HepG2 (cell line): Measurements from ENCODE around the gene PODN. TPM values are rescaled to one million over a fixed set of nuclear protein-coding genes. Genes with fewer than 3 reads are reported as not detected.
A peak's percentile ranks its signal among the peaks of the same experiment; 100 is the strongest.

Experiments used
- ATAC-seq: fragments of 200-7000 bp; cut with Tn5 transposase; 3 replicates; pipeline ENCODE4 v1.9.1; 2020; ENCODE audit warnings: mild to moderate bottlenecking, moderate library complexity
- BruUV-seq: library from RNA; stranded (reverse); fragments of 400-500 nt; replicated peaks from 2 replicates; lab custom pipeline; 2021; lab: Mats Ljungman, UMichigan
- CTCF ChIA-PET: fragments of 300-600 bp; formaldehyde crosslinking; extraction: SDS; loops from one replicate; lab custom pipeline; 2021; ENCODE audit warnings: low total read pairs, inconsistent platforms, low intra/inter-chr PET ratio; lab: Yijun Ruan, JAX
- POLR2A ChIA-PET: fragments of 350-600 bp; sonication (Branson Sonifier 250); formaldehyde crosslinking; loops from one replicate; lab custom pipeline; 2020; ENCODE audit warnings: antibody characterized with exemption, inconsistent platforms; lab: Yijun Ruan, JAX
- DNase-seq: peaks from one replicate; pipeline ENCODE4 v3.0.0-alpha.2; 2015; ENCODE audit warnings: low spot score
- FAIRE-seq: peaks from 3 replicates; lab custom pipeline; 2011; peaks lifted over from hg19 to GRCh38; lab: Jason Lieb, UNC
- H2AFZ ChIP-seq: one replicate; pipeline ENCODE4 v1.6.1; 2011; ENCODE audit warnings: low read length, inconsistent platforms
- H3K27ac ChIP-seq: fragments of 300-600 bp; 3 replicates; pipeline ENCODE4 v1.8.0; 2011; ENCODE audit warnings: mixed run types, mild to moderate bottlenecking, mixed read lengths, low read length, inconsistent platforms; ENCODE audit not compliant: insufficient read depth; ENCODE audit errors: extremely low read length
- H3K27me3 ChIP-seq, 2 experiments: fragments of 200-600 bp in 1 of 2; 2 replicates in 1 of 2; 3 replicates in 1 of 2; pipeline versions ENCODE4 v1.6.0 to v1.8.0; 2011; ENCODE audit warnings: low read length in 2 of 2, mild to moderate bottlenecking in 2 of 2, moderate library complexity in 2 of 2, inconsistent platforms in 1 of 2; ENCODE audit not compliant: insufficient read depth in 2 of 2, control insufficient read depth in 1 of 2
- H3K36me3 ChIP-seq, 2 experiments: fragments of 200-600 bp in 1 of 2; replicated peaks in 1 of 2; 2 replicates in 1 of 2; 3 replicates in 1 of 2; pipeline versions ENCODE4 v1.5.1 to v1.8.0; 2011; ENCODE audit warnings: low read length in 2 of 2, inconsistent platforms in 1 of 2; ENCODE audit not compliant: insufficient read depth in 2 of 2, control insufficient read depth in 1 of 2
- H3K4me1 ChIP-seq: 2 replicates; pipeline ENCODE4 v1.5.1; 2012; ENCODE audit warnings: low read length, inconsistent platforms; ENCODE audit not compliant: insufficient read depth
- H3K4me2 ChIP-seq: 2 replicates; pipeline ENCODE4 v1.6.0; 2011; ENCODE audit warnings: low read depth, low read length, inconsistent platforms
- H3K4me3 ChIP-seq, 3 experiments: fragments of 200-600 bp in 1 of 3; sonication (generic), shearing (Covaris generic) in 1 of 3; replicated peaks in 1 of 3; 2 replicates each; pipeline ENCODE4 v1.5.1; 2011 to 2016; ENCODE audit warnings: low read length in 3 of 3, inconsistent platforms in 2 of 3, low read depth in 2 of 3, mild to moderate bottlenecking in 2 of 3, control low read depth in 1 of 3, mixed read lengths in 1 of 3; ENCODE audit not compliant: insufficient read depth in 1 of 3
- H3K79me2 ChIP-seq: one replicate; pipeline ENCODE4 v1.6.1; 2011; ENCODE audit warnings: low read length, inconsistent platforms; ENCODE audit not compliant: insufficient read depth
- H3K9ac ChIP-seq: 2 replicates; pipeline ENCODE4 v1.6.0; 2011; ENCODE audit warnings: mild to moderate bottlenecking, low read depth, low read length, inconsistent platforms; ENCODE audit not compliant: insufficient read depth
- H3K9me3 ChIP-seq: 2 replicates; pipeline ENCODE4 v1.5.1; 2012; ENCODE audit warnings: mild to moderate bottlenecking, low read length
- H4K20me1 ChIP-seq: 2 replicates; pipeline ENCODE4 v1.6.0; 2011; ENCODE audit warnings: inconsistent platforms, mild to moderate bottlenecking, low read length, moderate library complexity; ENCODE audit not compliant: insufficient read depth
- CBX2 ChIP-seq, 2 experiments: fragments of 200-600 bp in 1 of 2; sonication (generic); formaldehyde crosslinking in 1 of 2; IDR thresholded peaks; 2 replicates each; pipeline versions ENCODE4 v1.7.0 to v1.8.1; 2018 to 2022; ENCODE audit warnings: low read depth in 2 of 2, low read length in 1 of 2, mild to moderate bottlenecking in 1 of 2, missing genetic modification reagents in 1 of 2
- HINFP ChIP-seq: sonication (generic); formaldehyde crosslinking; IDR thresholded peaks from 2 replicates; pipeline ENCODE4 v1.4.0; 2020; ENCODE audit warnings: low read depth, mild to moderate bottlenecking, missing genetic modification reagents
- HIVEP1 ChIP-seq: sonication (generic); formaldehyde crosslinking; IDR thresholded peaks from 2 replicates; pipeline ENCODE4 v1.4.0; 2020; ENCODE audit warnings: mild to moderate bottlenecking, missing genetic modification reagents
- HNF4A ChIP-seq: sonication (generic); formaldehyde crosslinking; IDR thresholded peaks from 2 replicates; pipeline ENCODE4 v1.4.0; 2020; ENCODE audit warnings: missing genetic modification reagents
- HNF4G ChIP-seq, 2 experiments: sonication (generic) in 1 of 2; formaldehyde crosslinking in 1 of 2; IDR thresholded peaks; 2 replicates each; pipeline versions ENCODE4 v1.4.0 to v1.6.1; 2011 to 2020; ENCODE audit warnings: borderline replicate concordance in 2 of 2, low read depth in 2 of 2, mild to moderate bottlenecking in 2 of 2, low read length in 1 of 2, missing genetic modification reagents in 1 of 2, moderate library complexity in 1 of 2
- HNRNPLL ChIP-seq: fragments of 200-400 bp; formaldehyde crosslinking; IDR thresholded peaks from 2 replicates; pipeline ENCODE4 v1.6.1; 2017; ENCODE audit warnings: mild to moderate bottlenecking, low read depth, low read length; ENCODE audit not compliant: poor library complexity, severe bottlenecking
- KDM5B ChIP-seq: sonication (generic); formaldehyde crosslinking; IDR thresholded peaks from 2 replicates; pipeline ENCODE4 v1.4.0; 2020; ENCODE audit warnings: missing genetic modification reagents, mild to moderate bottlenecking, borderline replicate concordance
- MTA1 ChIP-seq: sonication (generic); formaldehyde crosslinking; IDR thresholded peaks from 2 replicates; pipeline ENCODE4 v1.4.0; 2020; ENCODE audit warnings: missing genetic modification reagents, mild to moderate bottlenecking, borderline replicate concordance
- NCOR1 ChIP-seq: fragments of 200-600 bp; sonication (generic); IDR thresholded peaks from 2 replicates; pipeline ENCODE4 v1.7.0; 2017; ENCODE audit warnings: antibody characterized with exemption, low read length, borderline replicate concordance
- SIN3A ChIP-seq: IDR thresholded peaks from 2 replicates; pipeline ENCODE4 v1.6.1; 2011; ENCODE audit warnings: low read depth, mild to moderate bottlenecking, control low read depth, low read length, borderline replicate concordance
- TEAD3 ChIP-seq: optimal IDR thresholded peaks from 2 replicates; pipeline ENCODE3; 2016; ENCODE audit warnings: borderline replicate concordance
- ZFP36L1 ChIP-seq: sonication (generic); formaldehyde crosslinking; IDR thresholded peaks from 2 replicates; pipeline ENCODE4 v1.8.0; 2022; ENCODE audit warnings: mild to moderate bottlenecking, missing genetic modification reagents, moderate library complexity
- ZNF350 ChIP-seq: sonication (generic); formaldehyde crosslinking; IDR thresholded peaks from 2 replicates; pipeline ENCODE4 v1.4.0; 2020; ENCODE audit warnings: mild to moderate bottlenecking, low read depth, missing genetic modification reagents, borderline replicate concordance
- ZNF687 ChIP-seq: sonication (generic); formaldehyde crosslinking; IDR thresholded peaks from 2 replicates; pipeline ENCODE4 v1.5.1; 2020; ENCODE audit warnings: mild to moderate bottlenecking, missing genetic modification reagents, moderate library complexity
- WGBS: methylation state at CpG from one replicate; pipeline ENCODE4 v1.1.6; 2017; ENCODE audit warnings: low lambda C conversion rate; 5-methylcytosine and 5-hydroxymethylcytosine counted together
- in situ Hi-C: cut with HindIII; loops from 2 replicates; pipeline ENCODE4 v1.10.0; 2017; ENCODE audit warnings: low pct_unique_long_range_greater_than_20kb; ENCODE audit not compliant: extremely low pct_ligation_motif_present
- intact Hi-C: fragments of 100-400 bp; cut with micrococcal nuclease; formaldehyde crosslinking; loops from one replicate; pipeline ENCODE4 v1.10.0; 2022; ENCODE audit not compliant: unreplicated experiment
- polyA plus RNA-seq, 8 experiments: library from polyadenylated mRNA; depleted of rRNA in 3 of 8; stranded (reverse) in 7 of 8; unstranded in 1 of 8; fragments of >200 nt; fragmentation: Illumina TruSeq in 4 of 8; extraction: Trizol in 4 of 8; gene quantifications; 2 replicates each; pipeline versions ENCODE4 v1.2.1 to v1.2.3, GENCODE V29; 2011 to 2016; ENCODE audit warnings: low read depth in 4 of 8, missing spikeins in 1 of 8, mixed read lengths in 1 of 8; ENCODE audit not compliant: insufficient read depth in 1 of 8
- total RNA-seq, 5 experiments: library from RNA; depleted of rRNA; stranded (reverse); fragments of >200 nt; fragmentation: Illumina TruSeq; extraction: Trizol; gene quantifications; 2 replicates each; pipeline ENCODE4 v1.2.3, GENCODE V29; 2016; ENCODE audit warnings: low read depth in 1 of 5

PODN gene
- total and polyA plus RNA-seq, 2 of the 13 experiments (the other 11 are each of a cell fraction or from before 2014, with no cell fraction given): 0.13 TPM; not detected in 1

GRCh38 chr1:53092659-53093450 lies 30.8 kb downstream of the PODN start:
- H3K36me3 ChIP-seq: no peaks in the 10 kb centered on the region
- 71% methylated on average over 25 of the region's 33 CpGs for WGBS
- no peak for FAIRE-seq
- intact Hi-C loops (no loop called here), in situ Hi-C loops (no loop called here)
- CTCF ChIA-PET: no interaction called here
- peaks cover 11 to 26% of the 10 kb centered on the region in 2 experiments; a peak in 4 of 5 replicates for H3K27me3 ChIP-seq
- no peak overlapping the region for H2AFZ ChIP-seq
- no peak for DNase-seq
- H3K4me2 ChIP-seq: peak overlapping the region; percentile 14; the same call in 1 of the 2 replicates
- H3K27ac ChIP-seq: no peak overlapping the region
- peaks cover 24% of the 10 kb centered on the region for H3K9me3 ChIP-seq
- POLR2A ChIA-PET: interaction anchor here (0.5 to 3.9 kb wide), 4 partner anchors 29 to 84 kb away, joined by 3 to 24 read pairs (median 4); no protein-coding TSS in a partner anchor
- H3K79me2 ChIP-seq: no peaks in the 10 kb centered on the region
- peaks cover 72% of the 10 kb centered on the region for H3K4me1 ChIP-seq
- 0 out of 2 replicates have a peak overlapping the region, but pooled peaks have one; percentile 1 for H3K9ac ChIP-seq
- H4K20me1 ChIP-seq: no peaks in the 10 kb centered on the region
- no peak overlapping the region; a peak in 1 of 6 replicates for H3K4me3 ChIP-seq
- ATAC-seq: no peak
- no TSS peak for BruUV-seq
- TF ChIP-seq TEAD3: peak; percentile 24
- no peak for TF ChIP-seq CBX2 (IDR thresholded peaks at IDR 0.05; ENCODE audit: low read depth, low read length)
- TF ChIP-seq CBX2 (CRISPR knock-in tag; IDR thresholded peaks at IDR 0.05; ENCODE audit: low read depth): 0 out of 2 replicates have a peak, but pooled peaks have one; percentile 20
- TF ChIP-seq HNRNPLL: peak; percentile 18
- 0 out of 2 replicates have a peak, but pooled peaks have one; percentile 29 for TF ChIP-seq ZFP36L1
- TF ChIP-seq KDM5B (CRISPR knock-in tag): 0 out of 2 replicates have a peak, but pooled peaks have one; percentile 2
- no peak; the same call in 1 of the 2 replicates for TF ChIP-seq MTA1 (CRISPR knock-in tag)
- no peak for TF ChIP-seq HINFP
- TF ChIP-seq HIVEP1 (CRISPR knock-in tag): peak; percentile 30; the same call in 1 of the 2 replicates
- 0 out of 2 replicates have a peak, but pooled peaks have one; percentile 36 for TF ChIP-seq ZNF350 (CRISPR knock-in tag)
- peak; percentile 47 for TF ChIP-seq ZNF687 (CRISPR knock-in tag)
- peak; percentile 67; the same call in 1 of the 2 replicates for TF ChIP-seq NCOR1
- TF ChIP-seq HNF4A (CRISPR knock-in tag): peak; percentile 73
- TF ChIP-seq SIN3A: no peak
- TF ChIP-seq HNF4G (IDR thresholded peaks at IDR 0.05; ENCODE audit: borderline replicate concordance, low read depth, low read length): no peak; the same call in 1 of the 2 replicates
- peak; percentile 76 for TF ChIP-seq HNF4G (CRISPR knock-in tag; IDR thresholded peaks at IDR 0.05; ENCODE audit: borderline replicate concordance, low read depth)
